Lung (tissue), 12 donors: Measurements from ENCODE around the gene SVIL. TPM values are rescaled to one million over a fixed set of nuclear protein-coding genes. Genes with fewer than 3 reads are reported as not detected.
A peak's percentile ranks its signal among the peaks of the same experiment; 100 is the strongest.

Experiments used
- ATAC-seq: fragments of 200-7000 bp; cut with Tn5 transposase; one replicate; pipeline ENCODE4 v1.9.1; 2020; ENCODE audit warnings: moderate number of reproducible peaks; ENCODE audit not compliant: insufficient read depth, low FRiP score
- DNase-seq, 3 donors: peaks; one replicate each; pipeline ENCODE4 v3.0.0-alpha.2; 2013 to 2017
- H3K27ac ChIP-seq, 2 donors: one replicate each; pipeline ENCODE4 v1.5.1; 2013; ENCODE audit warnings: mild to moderate bottlenecking in 2 of 2, moderate library complexity in 2 of 2, control low read depth in 1 of 2, inconsistent platforms in 1 of 2, low read depth in 1 of 2, low read length in 1 of 2
- H3K27me3 ChIP-seq, 3 donors: one replicate each; pipeline ENCODE4 v1.5.1; 2013; ENCODE audit warnings: low read length in 2 of 3; ENCODE audit not compliant: control insufficient read depth in 3 of 3, insufficient read depth in 3 of 3
- H3K36me3 ChIP-seq, 4 donors: one replicate each; pipeline ENCODE4 v1.5.1; 2013; ENCODE audit warnings: low read length in 4 of 4, mild to moderate bottlenecking in 1 of 4, moderate library complexity in 1 of 4; ENCODE audit not compliant: control insufficient read depth in 4 of 4, insufficient read depth in 4 of 4
- H3K4me1 ChIP-seq, 5 donors: one replicate each; pipeline ENCODE4 v1.5.1; 2013; ENCODE audit warnings: low read length in 5 of 5, mild to moderate bottlenecking in 2 of 5, moderate library complexity in 1 of 5; ENCODE audit not compliant: control insufficient read depth in 5 of 5, insufficient read depth in 5 of 5
- H3K4me3 ChIP-seq: one replicate; pipeline ENCODE4 v1.5.1; 2013; ENCODE audit warnings: mild to moderate bottlenecking, control low read depth, moderate library complexity
- H3K9ac ChIP-seq, 2 donors: one replicate each; pipeline ENCODE4 v1.5.1; 2013; ENCODE audit warnings: low read length in 2 of 2, control low read depth in 1 of 2; ENCODE audit not compliant: insufficient read depth in 1 of 2
- H3K9me3 ChIP-seq, 4 donors: one replicate each; pipeline ENCODE4 v1.5.1; 2013; ENCODE audit warnings: low read length in 3 of 4, mild to moderate bottlenecking in 1 of 4, moderate library complexity in 1 of 4; ENCODE audit not compliant: control insufficient read depth in 4 of 4, insufficient read depth in 3 of 4
- CTCF ChIP-seq: IDR thresholded peaks from 2 replicates; pipeline ENCODE4 v1.5.1; 2012; ENCODE audit warnings: mild to moderate bottlenecking; ENCODE audit errors: control extremely low read depth, extremely low read depth
- WGBS, 2 donors: extraction: QIAGEN DNeasy Blood & Tissue Kit; methylation state at CpG; one replicate each; pipeline ENCODE4 v1.1.7; 2013; 5-methylcytosine and 5-hydroxymethylcytosine counted together
- polyA plus RNA-seq, 2 donors: library from polyadenylated mRNA; stranded (reverse); fragments of 200-250 nt; gene quantifications; one replicate each; pipeline ENCODE4 v1.2.1, GENCODE V29; 2013
- total RNA-seq, 2 donors: library from RNA; depleted of rRNA in 1 of 2; stranded (reverse); fragments of >200 nt in 1 of 2; gene quantifications; one replicate each; pipeline ENCODE4 v1.2.1, GENCODE V29; 2014 to 2021
- donor health status: control.
- donor health status: control.
- donor health status: Bipolar disorder and iron deficiency.
- donor health status: healthy.
- donor health status: DM: yes; HTN: yes; CAD: no.

SVIL gene
- total and polyA plus RNA-seq, 4 donors = 13.6 to 117 (median 44.0) TPM

GRCh38 chr10:29647478-29647877 is 12.7 kb upstream of the SVIL start:
- TF ChIP-seq CTCF = no peak
- H3K4me1 ChIP-seq = peaks cover 0 to 10% (median 0%) of the 10 kb centered on the region in 5 donors
- H3K9ac ChIP-seq = no peak overlapping the region
- DNase-seq = no peak
- H3K27me3 ChIP-seq = no peaks in the 10 kb centered on the region
- peaks cover 0 to 2% (median 0%) of the 10 kb centered on the region in 4 donors for H3K36me3 ChIP-seq
- ATAC-seq = no peak
- no peaks in the 10 kb centered on the region for H3K9me3 ChIP-seq
- no peak overlapping the region for H3K27ac ChIP-seq
- WGBS, 2 donors = 67 to 71% methylated on average over 5 of the region's 5 CpGs
- H3K4me3 ChIP-seq = no peak overlapping the region

- TF ChIP-seq CTCF = no peak
- H3K9me3 ChIP-seq = no peaks in the 10 kb centered on the region
- DNase-seq (no peak), ATAC-seq (no peak)
- H3K9ac ChIP-seq = no peak overlapping the region
- H3K27me3 ChIP-seq = no peaks in the 10 kb centered on the region
- H3K4me1 ChIP-seq = peaks cover 0 to 10% (median 0%) of the 10 kb centered on the region in 5 donors
- H3K4me3 ChIP-seq = no peak overlapping the region
- 71 to 75% methylated on average over 3 of the region's 3 CpGs for WGBS, 2 donors
- H3K36me3 ChIP-seq = peaks cover 0 to 2% (median 0%) of the 10 kb centered on the region in 4 donors
- peak overlapping the region; percentile 2 to 37 for H3K27ac ChIP-seq
Measured at GRCh38 chr10:29646960-29647461, 12.2 kb upstream of the SVIL start.

GRCh38 chr10:29646238-29646902 is 11.6 kb upstream of the SVIL start:
- Histone ChIP-seq H3K36me3 (peaks cover 0 to 2% (median 0%) of the 10 kb centered on the region in 4 donors), H3K4me1 (peaks cover 0 to 12% (median 0%) of the 10 kb centered on the region in 5 donors), H3K4me3 (no peak overlapping the region), H3K27ac (peak overlapping the region; percentile 2 to 37), H3K9me3 (no peaks in the 10 kb centered on the region), H3K9ac (no peak overlapping the region), H3K27me3 (no peaks in the 10 kb centered on the region)
- no peak for TF ChIP-seq CTCF
- DNase-seq (no peak), ATAC-seq (no peak)
- WGBS, 2 donors = 54 to 62% methylated on average over 8 of the region's 8 CpGs
